Lower lobe of right lung (tissue), 2 donors: Measurements from ENCODE around the gene ARGLU1. TPM values are rescaled to one million over a fixed set of nuclear protein-coding genes. Genes with fewer than 3 reads are reported as not detected.

Source experiments
- ATAC-seq, 2 donors: fragments of 200-7000 bp; cut with Tn5 transposase; one replicate each; pipeline ENCODE4 v1.9.1; 2020 to 2022; ENCODE audit warnings: mild to moderate bottlenecking in 2 of 2, moderate library complexity in 2 of 2
- DNase-seq: peaks from one replicate; pipeline ENCODE4 v3.0.0-alpha.2; 2020
- H3K27ac ChIP-seq: fragments of 200-600 bp; one replicate; pipeline ENCODE4 v1.8.0; 2022
- H3K27me3 ChIP-seq: fragments of 200-600 bp; one replicate; pipeline ENCODE4 v1.8.0; 2022; ENCODE audit warnings: low read depth
- H3K36me3 ChIP-seq: fragments of 200-600 bp; one replicate; pipeline ENCODE4 v1.8.0; 2022; ENCODE audit warnings: mild to moderate bottlenecking
- H3K4me1 ChIP-seq: fragments of 200-600 bp; one replicate; pipeline ENCODE4 v1.8.0; 2022
- H3K4me3 ChIP-seq: fragments of 200-600 bp; one replicate; pipeline ENCODE4 v1.8.0; 2022; ENCODE audit warnings: mild to moderate bottlenecking
- H3K9me3 ChIP-seq: fragments of 200-600 bp; one replicate; pipeline ENCODE4 v1.8.0; 2022
- CTCF ChIP-seq: fragments of 200-600 bp; IDR thresholded peaks from one replicate; pipeline ENCODE4 v1.8.0; 2022; ENCODE audit warnings: antibody characterized with exemption, mild to moderate bottlenecking
- intact Hi-C: fragments of 100-400 bp; cut with DNase I; formaldehyde crosslinking; loops from one replicate; pipeline ENCODE4 v1.11.0; 2022
- total RNA-seq: library from RNA; stranded (reverse); fragmentation: NEBNext Ultra II Directional; extraction: Animal tissue kit (Norgen Biotek cat#: 25700); gene quantifications from one replicate; pipeline ENCODE4 v1.2.1, GENCODE V29; 2021
- donor health status: DM: no; HTN: yes; CAD: no; lungs with severe emphysema.

The ARGLU1 gene
- total RNA-seq, 1 donor from 2014 or later: 108 TPM

DNA sequence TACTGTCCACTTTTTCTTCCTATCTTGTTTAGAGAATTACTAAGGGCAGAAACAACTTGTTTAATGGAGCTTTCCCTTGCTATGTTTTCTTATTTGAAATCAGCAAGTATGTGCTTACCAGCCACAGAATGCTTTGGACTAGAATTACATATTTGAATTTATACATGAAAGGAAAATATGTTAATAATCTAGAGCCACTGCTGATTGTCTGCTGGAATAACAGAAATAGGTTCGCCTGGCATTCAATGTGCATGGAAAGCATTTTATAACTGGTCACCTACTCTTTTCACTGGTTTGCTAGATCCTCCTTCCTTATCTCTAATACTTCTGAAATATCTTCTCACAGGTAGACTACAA, 40.5 kb downstream of the ARGLU1 start:
- no peak for ATAC-seq

GRCh38 chr13:106526738-106527444, 41.0 kb downstream of the ARGLU1 start:
- no peaks in the 10 kb centered on the region for H3K9me3 ChIP-seq
- H3K4me1 ChIP-seq: peaks cover 59% of the 10 kb centered on the region
- no peaks in the 10 kb centered on the region for H3K36me3 ChIP-seq
- TF ChIP-seq CTCF: no peak
- H3K27ac ChIP-seq: peak overlapping the region; percentile 51
- peak overlapping the region; percentile 13 for H3K4me3 ChIP-seq
- ATAC-seq: peak; percentile 78 to 89
- intact Hi-C loops: no loop called here
- no peak for DNase-seq
- H3K27me3 ChIP-seq: no peaks in the 10 kb centered on the region

More for the DNA sequence above, 40.5 kb downstream of the ARGLU1 start:
- no peak for DNase-seq
- Histone ChIP-seq H3K9me3 (no peaks in the 10 kb centered on the region), H3K36me3 (no peaks in the 10 kb centered on the region), H3K27me3 (no peaks in the 10 kb centered on the region), H3K4me1 (peaks cover 55% of the 10 kb centered on the region), H3K27ac (peak overlapping the region; percentile 51), H3K4me3 (peak overlapping the region; percentile 13)
- TF ChIP-seq CTCF: no peak
- intact Hi-C loops: no loop called here

DNA sequence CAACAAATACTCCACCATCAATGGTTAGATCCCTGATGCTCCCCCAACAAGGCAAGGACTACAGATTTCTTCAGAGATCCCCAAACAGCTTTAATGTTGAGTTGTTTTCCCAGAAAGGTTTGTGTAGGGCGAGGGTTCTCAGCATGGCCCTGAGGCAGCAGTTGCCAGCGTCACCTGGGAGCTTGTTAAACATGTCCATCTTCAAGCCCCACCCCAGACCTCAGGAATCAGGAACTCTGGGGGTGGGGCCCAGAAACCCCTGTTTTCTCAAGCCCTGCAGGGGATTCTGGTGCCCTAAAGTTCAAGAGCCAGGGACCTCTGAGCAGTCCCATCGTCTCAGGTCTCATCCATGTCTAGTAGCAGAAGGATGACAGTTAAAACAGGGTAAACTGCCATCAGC, 42.1 kb downstream of the ARGLU1 start:
- H3K9me3 ChIP-seq: no peaks in the 10 kb centered on the region
- peak overlapping the region; percentile 51 for H3K27ac ChIP-seq
- H3K4me1 ChIP-seq: peaks cover 64% of the 10 kb centered on the region
- H3K36me3 ChIP-seq: no peaks in the 10 kb centered on the region
- DNase-seq (no peak), ATAC-seq (no peak)
- no peak overlapping the region for H3K4me3 ChIP-seq
- TF ChIP-seq CTCF: no peak
- H3K27me3 ChIP-seq: no peaks in the 10 kb centered on the region
- intact Hi-C loops: no loop called here

DNA sequence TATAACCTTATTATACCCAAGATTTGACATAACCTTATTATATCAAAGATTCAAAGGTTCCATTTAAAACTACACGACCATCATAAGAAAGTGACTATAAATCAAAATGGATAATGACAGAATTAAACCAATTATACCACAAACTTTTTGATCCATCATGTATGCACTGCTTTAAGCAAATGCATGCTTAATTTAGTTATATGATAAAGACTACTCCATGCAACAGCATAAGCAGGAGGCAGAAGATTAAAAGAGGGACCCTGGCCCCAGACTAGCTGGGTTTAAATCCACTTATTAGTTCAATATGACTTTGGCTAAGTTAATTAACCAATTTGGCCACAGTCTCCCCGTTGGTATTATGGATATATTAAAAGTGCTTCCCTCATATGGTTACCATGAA, 43.8 kb downstream of the ARGLU1 start:
- H3K27me3 ChIP-seq: no peaks in the 10 kb centered on the region
- no peak for DNase-seq
- no peak overlapping the region for H3K27ac ChIP-seq
- no peaks in the 10 kb centered on the region for H3K36me3 ChIP-seq
- TF ChIP-seq CTCF: no peak
- ATAC-seq: no peak
- no peaks in the 10 kb centered on the region for H3K9me3 ChIP-seq
- intact Hi-C loops: no loop called here
- H3K4me3 ChIP-seq: no peak overlapping the region
- H3K4me1 ChIP-seq: peaks cover 73% of the 10 kb centered on the region

DNA sequence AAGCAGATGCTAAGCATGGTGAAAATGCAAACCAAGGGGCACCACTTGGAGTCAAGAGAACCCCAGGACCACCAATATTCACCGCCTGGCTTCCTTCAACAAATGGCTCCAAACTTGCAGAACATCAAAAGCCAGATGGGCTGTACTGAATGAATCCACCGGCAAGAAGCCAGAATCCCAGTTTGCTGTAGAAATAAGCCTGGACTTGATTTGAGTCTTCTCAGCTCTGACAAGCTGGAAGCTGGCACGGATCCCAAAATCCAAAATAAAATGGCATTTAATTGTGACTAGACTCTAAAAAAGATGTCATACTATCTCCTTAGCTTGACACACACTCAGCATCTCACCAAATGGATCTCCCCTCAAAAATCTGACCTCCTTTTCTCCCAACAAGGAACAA, 44.4 kb downstream of the ARGLU1 start:
- H3K4me1 ChIP-seq: peaks cover 70% of the 10 kb centered on the region
- H3K27ac ChIP-seq: peak overlapping the region; percentile 32
- no peak for TF ChIP-seq CTCF
- no peaks in the 10 kb centered on the region for H3K9me3 ChIP-seq
- ATAC-seq: no peak
- DNase-seq: no peak
- intact Hi-C loops: no loop called here
- H3K4me3 ChIP-seq: no peak overlapping the region
- H3K27me3 ChIP-seq: no peaks in the 10 kb centered on the region
- no peaks in the 10 kb centered on the region for H3K36me3 ChIP-seq
